ENCODE measurements around the gene FRY.

The FRY gene

GRCh38 chr13:32147193-32147592 is 115.6 kb downstream of the FRY start:
- Histone ChIP-seq H3K9ac (ENCODE audit: low read length) (no peak overlapping the region), H3K9me3 (ENCODE audit: control insufficient read depth, insufficient read depth, low read depth, low read length) (no peaks in the 10 kb centered on the region), H3K27ac (ENCODE audit: low read depth, low read length) (no peak overlapping the region), H3K36me3 (ENCODE audit: control insufficient read depth, insufficient read depth, low read length) (no peaks in the 10 kb centered on the region), H3K27me3 (ENCODE audit: control insufficient read depth, insufficient read depth, low read length) (no peaks in the 10 kb centered on the region), H3K4me1 (ENCODE audit: control insufficient read depth, insufficient read depth, low read length) (peaks cover 15% of the 10 kb centered on the region), H3K4me3 (ENCODE audit: low read depth, low read length) (no peak overlapping the region)

- Histone ChIP-seq H3K4me3 (ENCODE audit: low read depth, low read length) (no peak overlapping the region), H3K4me1 (ENCODE audit: control insufficient read depth, insufficient read depth, low read length) (peaks cover 9% of the 10 kb centered on the region; the same call in 1 of the 2 replicates), H3K9ac (ENCODE audit: low read length) (no peak overlapping the region), H3K27me3 (ENCODE audit: control insufficient read depth, insufficient read depth, low read length) (no peaks in the 10 kb centered on the region), H3K36me3 (ENCODE audit: control insufficient read depth, insufficient read depth, low read length) (no peaks in the 10 kb centered on the region), H3K9me3 (ENCODE audit: control insufficient read depth, insufficient read depth, low read depth, low read length) (no peaks in the 10 kb centered on the region), H3K27ac (ENCODE audit: low read depth, low read length) (no peak overlapping the region)
Observed at GRCh38 chr13:32147976-32148375, 116.4 kb downstream of the FRY start.

- no peaks in the 10 kb centered on the region for H3K36me3 ChIP-seq (ENCODE audit: control insufficient read depth, insufficient read depth, low read length)
- no peaks in the 10 kb centered on the region for H3K27me3 ChIP-seq (ENCODE audit: control insufficient read depth, insufficient read depth, low read length)
- no peak overlapping the region for H3K9ac ChIP-seq (ENCODE audit: low read length)
- no peaks in the 10 kb centered on the region for H3K9me3 ChIP-seq (ENCODE audit: control insufficient read depth, insufficient read depth, low read depth, low read length)
- no peaks in the 10 kb centered on the region for H3K4me1 ChIP-seq (ENCODE audit: control insufficient read depth, insufficient read depth, low read length)
- H3K4me3 ChIP-seq (ENCODE audit: low read depth, low read length): no peak overlapping the region
- H3K27ac ChIP-seq (ENCODE audit: low read depth, low read length): no peak overlapping the region
Observed at GRCh38 chr13:32150239-32150638, 118.7 kb downstream of the FRY start.

- no peak overlapping the region for H3K9ac ChIP-seq (ENCODE audit: low read length)
- no peaks in the 10 kb centered on the region for H3K4me1 ChIP-seq (ENCODE audit: control insufficient read depth, insufficient read depth, low read length)
- no peak overlapping the region for H3K27ac ChIP-seq (ENCODE audit: low read depth, low read length)
- no peaks in the 10 kb centered on the region for H3K36me3 ChIP-seq (ENCODE audit: control insufficient read depth, insufficient read depth, low read length)
- H3K4me3 ChIP-seq (ENCODE audit: low read depth, low read length): no peak overlapping the region
- H3K9me3 ChIP-seq (ENCODE audit: control insufficient read depth, insufficient read depth, low read depth, low read length): no peaks in the 10 kb centered on the region
- H3K27me3 ChIP-seq (ENCODE audit: control insufficient read depth, insufficient read depth, low read length): no peaks in the 10 kb centered on the region
Observed at GRCh38 chr13:32150794-32151193, 119.2 kb downstream of the FRY start.

GRCh38 chr13:32151240-32151639 is 119.7 kb downstream of the FRY start:
- Histone ChIP-seq H3K9me3 (ENCODE audit: control insufficient read depth, insufficient read depth, low read depth, low read length) (no peaks in the 10 kb centered on the region), H3K4me3 (ENCODE audit: low read depth, low read length) (no peak overlapping the region), H3K36me3 (ENCODE audit: control insufficient read depth, insufficient read depth, low read length) (no peaks in the 10 kb centered on the region), H3K9ac (ENCODE audit: low read length) (no peak overlapping the region), H3K4me1 (ENCODE audit: control insufficient read depth, insufficient read depth, low read length) (no peaks in the 10 kb centered on the region), H3K27me3 (ENCODE audit: control insufficient read depth, insufficient read depth, low read length) (no peaks in the 10 kb centered on the region), H3K27ac (ENCODE audit: low read depth, low read length) (no peak overlapping the region)

- Histone ChIP-seq H3K4me1 (ENCODE audit: control insufficient read depth, insufficient read depth, low read length) (no peaks in the 10 kb centered on the region), H3K27me3 (ENCODE audit: control insufficient read depth, insufficient read depth, low read length) (no peaks in the 10 kb centered on the region), H3K4me3 (ENCODE audit: low read depth, low read length) (no peak overlapping the region), H3K9me3 (ENCODE audit: control insufficient read depth, insufficient read depth, low read depth, low read length) (no peaks in the 10 kb centered on the region), H3K9ac (ENCODE audit: low read length) (no peak overlapping the region), H3K36me3 (ENCODE audit: control insufficient read depth, insufficient read depth, low read length) (no peaks in the 10 kb centered on the region), H3K27ac (ENCODE audit: low read depth, low read length) (no peak overlapping the region)
Observed at GRCh38 chr13:32153056-32153455, 121.5 kb downstream of the FRY start.

- no peak overlapping the region for H3K9ac ChIP-seq (ENCODE audit: low read length)
- H3K4me1 ChIP-seq (ENCODE audit: control insufficient read depth, insufficient read depth, low read length): no peaks in the 10 kb centered on the region
- H3K9me3 ChIP-seq (ENCODE audit: control insufficient read depth, insufficient read depth, low read depth, low read length): no peaks in the 10 kb centered on the region
- H3K27ac ChIP-seq (ENCODE audit: low read depth, low read length): no peak overlapping the region
- no peaks in the 10 kb centered on the region for H3K36me3 ChIP-seq (ENCODE audit: control insufficient read depth, insufficient read depth, low read length)
- H3K4me3 ChIP-seq (ENCODE audit: low read depth, low read length): no peak overlapping the region
- no peaks in the 10 kb centered on the region for H3K27me3 ChIP-seq (ENCODE audit: control insufficient read depth, insufficient read depth, low read length)
Observed at GRCh38 chr13:32159137-32159869, 127.7 kb downstream of the FRY start.

GRCh38 chr13:32162395-32163005 is 130.9 kb downstream of the FRY start:
- H3K4me3 ChIP-seq (ENCODE audit: low read depth, low read length): no peak overlapping the region
- H3K27ac ChIP-seq (ENCODE audit: low read depth, low read length): no peak overlapping the region
- no peak overlapping the region for H3K9ac ChIP-seq (ENCODE audit: low read length)
- H3K36me3 ChIP-seq (ENCODE audit: control insufficient read depth, insufficient read depth, low read length): no peaks in the 10 kb centered on the region
- no peaks in the 10 kb centered on the region for H3K27me3 ChIP-seq (ENCODE audit: control insufficient read depth, insufficient read depth, low read length)
- H3K9me3 ChIP-seq (ENCODE audit: control insufficient read depth, insufficient read depth, low read depth, low read length): no peaks in the 10 kb centered on the region
- no peaks in the 10 kb centered on the region for H3K4me1 ChIP-seq (ENCODE audit: control insufficient read depth, insufficient read depth, low read length)

GRCh38 chr13:32164622-32165268 is 133.2 kb downstream of the FRY start:
- H3K27ac ChIP-seq (ENCODE audit: low read depth, low read length): no peak overlapping the region
- H3K27me3 ChIP-seq (ENCODE audit: control insufficient read depth, insufficient read depth, low read length): no peaks in the 10 kb centered on the region
- H3K4me3 ChIP-seq (ENCODE audit: low read depth, low read length): no peak overlapping the region
- no peaks in the 10 kb centered on the region for H3K36me3 ChIP-seq (ENCODE audit: control insufficient read depth, insufficient read depth, low read length)
- H3K9ac ChIP-seq (ENCODE audit: low read length): no peak overlapping the region
- H3K9me3 ChIP-seq (ENCODE audit: control insufficient read depth, insufficient read depth, low read depth, low read length): no peaks in the 10 kb centered on the region
- no peaks in the 10 kb centered on the region for H3K4me1 ChIP-seq (ENCODE audit: control insufficient read depth, insufficient read depth, low read length)

- no peaks in the 10 kb centered on the region for H3K36me3 ChIP-seq (ENCODE audit: control insufficient read depth, insufficient read depth, low read length)
- H3K27me3 ChIP-seq (ENCODE audit: control insufficient read depth, insufficient read depth, low read length): no peaks in the 10 kb centered on the region
- no peak overlapping the region for H3K27ac ChIP-seq (ENCODE audit: low read depth, low read length)
- H3K4me3 ChIP-seq (ENCODE audit: low read depth, low read length): no peak overlapping the region
- H3K9ac ChIP-seq (ENCODE audit: low read length): no peak overlapping the region
- H3K9me3 ChIP-seq (ENCODE audit: control insufficient read depth, insufficient read depth, low read depth, low read length): no peaks in the 10 kb centered on the region
- no peaks in the 10 kb centered on the region for H3K4me1 ChIP-seq (ENCODE audit: control insufficient read depth, insufficient read depth, low read length)
Observed at GRCh38 chr13:32165796-32166195, 134.2 kb downstream of the FRY start.

GRCh38 chr13:32168131-32168530 is 136.6 kb downstream of the FRY start:
- Histone ChIP-seq H3K9ac (ENCODE audit: low read length) (no peak overlapping the region), H3K4me1 (ENCODE audit: control insufficient read depth, insufficient read depth, low read length) (no peaks in the 10 kb centered on the region)

More at GRCh38 chr13:32168131-32168530, 136.6 kb downstream of the FRY start:
- H3K27me3 ChIP-seq (ENCODE audit: control insufficient read depth, insufficient read depth, low read length): no peaks in the 10 kb centered on the region
- H3K4me3 ChIP-seq (ENCODE audit: low read depth, low read length): no peak overlapping the region
- H3K27ac ChIP-seq (ENCODE audit: low read depth, low read length): no peak overlapping the region
- H3K36me3 ChIP-seq (ENCODE audit: control insufficient read depth, insufficient read depth, low read length): no peaks in the 10 kb centered on the region
- no peaks in the 10 kb centered on the region for H3K9me3 ChIP-seq (ENCODE audit: control insufficient read depth, insufficient read depth, low read depth, low read length)
